GM19463 (cell line): ENCODE data around the gene CHST14.

Experiments used
- ATAC-seq: cut with Tn5 transposase; IDR thresholded peaks from one replicate; pipeline ENCODE4 v1.9.1; 2021; ENCODE audit warnings: mild to moderate bottlenecking, moderate library complexity; ENCODE audit not compliant: unreplicated experiment

The CHST14 gene

GRCh38 chr15:40470423-40471104, at the start of gene CHST14:
Gene CHST14, plus strand, starts transcription at chr15:40470984. Its CDS starts 230 bp downstream, at chr15:40471214.
- ATAC-seq = peak; percentile 82

GRCh38 chr15:40421246-40422157, 49.3 kb upstream of the CHST14 start:
- ATAC-seq = peak; percentile 77

- ATAC-seq = no peak
Observed at GRCh38 chr15:40424483-40425115, 46.2 kb upstream of the CHST14 start.

- ATAC-seq = no peak
Observed at GRCh38 chr15:40425681-40426080, 45.1 kb upstream of the CHST14 start.

- no peak for ATAC-seq
Observed at GRCh38 chr15:40427188-40427587, 43.6 kb upstream of the CHST14 start.

GRCh38 chr15:40428185-40428584, 42.6 kb upstream of the CHST14 start:
- ATAC-seq = no peak

GRCh38 chr15:40429068-40429710, 41.6 kb upstream of the CHST14 start:
- no peak for ATAC-seq

- no peak for ATAC-seq
Observed at GRCh38 chr15:40430271-40430805, 40.4 kb upstream of the CHST14 start.

GRCh38 chr15:40435023-40435709, 35.6 kb upstream of the CHST14 start:
- no peak for ATAC-seq

GRCh38 chr15:40435710-40436089, 35.1 kb upstream of the CHST14 start:
- no peak for ATAC-seq

- ATAC-seq = no peak
Observed at GRCh38 chr15:40436116-40436891, 34.5 kb upstream of the CHST14 start.

- no peak for ATAC-seq
Observed at GRCh38 chr15:40436892-40437751, 33.7 kb upstream of the CHST14 start.

- no peak for ATAC-seq
Observed at GRCh38 chr15:40437752-40438687, 32.8 kb upstream of the CHST14 start.

GRCh38 chr15:40438712-40439111, 32.1 kb upstream of the CHST14 start:
- no peak for ATAC-seq

- no peak for ATAC-seq
Observed at GRCh38 chr15:40439461-40439959, 31.3 kb upstream of the CHST14 start.

- no peak for ATAC-seq
Observed at GRCh38 chr15:40439960-40440742, 30.6 kb upstream of the CHST14 start.
